SK-N-MC (cell line): Measurements from ENCODE around the gene COPS6.

ENCODE experiments used
- EZH2 ChIP-seq: fragments of 200-600 bp; sonication (generic); IDR thresholded peaks from one replicate; pipeline ENCODE4 v1.6.1; 2017; ENCODE audit warnings: antibody characterized with exemption
- FOXP2 ChIP-seq: optimal IDR thresholded peaks from 2 replicates; pipeline ENCODE3; 2011; ENCODE audit warnings: mild to moderate bottlenecking, moderate library complexity; ENCODE audit not compliant: insufficient read depth; ENCODE audit errors: extremely low read length, control extremely low read depth

GRCh38 chr7:100063376-100063775 lies 25.4 kb upstream of the COPS6 start:
- no peak for TF ChIP-seq EZH2
- TF ChIP-seq FOXP2: no peak
